Right atrium auricular region (tissue), 2 donors: Measurements from ENCODE around the gene COL6A1. TPM values are rescaled to one million over a fixed set of nuclear protein-coding genes. Genes with fewer than 3 reads are reported as not detected.

Experiments
- DNase-seq: peaks from one replicate; pipeline ENCODE4 v3.0.0-alpha.2; 2019; ENCODE audit warnings: low spot score
- H3K27ac ChIP-seq, 2 donors: fragments of 200-600 bp; sonication (generic); 1 replicate in 1 of 2; 2 replicates in 1 of 2; pipeline ENCODE4 v1.5.1; 2016 to 2019
- H3K27me3 ChIP-seq, 2 donors: fragments of 200-600 bp; sonication (generic); one replicate each; pipeline versions ENCODE4 v1.5.1 to v1.6.0; 2017 to 2019
- H3K36me3 ChIP-seq: fragments of 200-600 bp; sonication (generic); one replicate; pipeline ENCODE4 v1.5.1; 2016
- H3K4me1 ChIP-seq, 2 donors: fragments of 200-600 bp; sonication (generic); one replicate each; pipeline versions ENCODE4 v1.5.1 to v1.6.0; 2017 to 2019
- H3K4me3 ChIP-seq, 2 donors: fragments of 200-600 bp; sonication (generic); 1 replicate in 1 of 2; 2 replicates in 1 of 2; pipeline ENCODE4 v1.5.1; 2017 to 2019; ENCODE audit warnings: mild to moderate bottlenecking in 1 of 2, moderate library complexity in 1 of 2
- H3K9me3 ChIP-seq, 2 donors: fragments of 200-600 bp; sonication (generic); one replicate each; pipeline ENCODE4 v1.5.1; 2019
- CTCF ChIP-seq, 2 donors: fragments of 200-600 bp; sonication (generic); IDR thresholded peaks; one replicate each; pipeline ENCODE4 v1.5.1; 2019; ENCODE audit warnings: antibody characterized with exemption in 2 of 2
- total RNA-seq, 2 donors: library from RNA; depleted of rRNA; stranded (reverse); fragments of >200 nt; gene quantifications; one replicate each; pipeline ENCODE4 v1.1.0, GENCODE V29; 2016

Gene COL6A1
- total RNA-seq, result 100 to 1,000 TPM; 201 to 278 TPM

GRCh38 chr21:45981151-45982091, at the start of gene COL6A1:
TSS of gene COL6A1 (plus strand) at chr21:45981770. CDS start at chr21:45981851, 81 bp downstream.
- no peak for TF ChIP-seq CTCF (IDR thresholded peaks at IDR 0.05)
- Histone ChIP-seq H3K27ac (peak within 1 kb of the TSS; percentile 86 to 90), H3K36me3 (peaks cover 27% of the 10 kb centered on the region), H3K4me1 (peaks cover 0 to 42% of the 10 kb centered on the region in 2 donors), H3K27me3 (no peaks in the 10 kb centered on the region), H3K4me3 (peak within 1 kb of the TSS; percentile 85 to 94), H3K9me3 (no peaks in the 10 kb centered on the region)
- DNase-seq, result peak; percentile 92

- Histone ChIP-seq H3K4me1 (no peaks in the 10 kb centered on the region), H3K9me3 (peaks cover 7 to 29% of the 10 kb centered on the region in 2 donors), H3K36me3 (no peaks in the 10 kb centered on the region), H3K27ac (no peak overlapping the region), H3K27me3 (no peaks in the 10 kb centered on the region), H3K4me3 (no peak overlapping the region)
- no peak for DNase-seq
- TF ChIP-seq CTCF (IDR thresholded peaks at IDR 0.05), result no peak
These were observed 48.6 kb upstream of the COL6A1 start for GRCh38 chr21:45932922-45933502.

- H3K9me3 ChIP-seq, result peaks cover 7 to 29% of the 10 kb centered on the region in 2 donors
- H3K36me3 ChIP-seq, result no peaks in the 10 kb centered on the region
- no peak overlapping the region for H3K27ac ChIP-seq
- DNase-seq, result no peak
- no peak overlapping the region for H3K4me3 ChIP-seq
- H3K27me3 ChIP-seq, result no peaks in the 10 kb centered on the region
- TF ChIP-seq CTCF (IDR thresholded peaks at IDR 0.05), result no peak
- no peaks in the 10 kb centered on the region for H3K4me1 ChIP-seq
These were observed 47.5 kb upstream of the COL6A1 start for GRCh38 chr21:45934085-45934484.

- peaks cover 7 to 29% of the 10 kb centered on the region in 2 donors for H3K9me3 ChIP-seq
- no peaks in the 10 kb centered on the region for H3K27me3 ChIP-seq
- H3K4me3 ChIP-seq, result no peak overlapping the region
- no peak for DNase-seq
- H3K36me3 ChIP-seq, result no peaks in the 10 kb centered on the region
- TF ChIP-seq CTCF (IDR thresholded peaks at IDR 0.05), result no peak
- no peak overlapping the region for H3K27ac ChIP-seq
- no peaks in the 10 kb centered on the region for H3K4me1 ChIP-seq
These were observed 47.0 kb upstream of the COL6A1 start for GRCh38 chr21:45934554-45934953.

GRCh38 chr21:45935628-45936027, 45.9 kb upstream of the COL6A1 start:
- no peaks in the 10 kb centered on the region for H3K4me1 ChIP-seq
- no peak overlapping the region for H3K27ac ChIP-seq
- H3K4me3 ChIP-seq, result no peak overlapping the region
- H3K9me3 ChIP-seq, result peaks cover 7 to 29% of the 10 kb centered on the region in 2 donors
- no peak for DNase-seq
- H3K27me3 ChIP-seq, result no peaks in the 10 kb centered on the region
- H3K36me3 ChIP-seq, result no peaks in the 10 kb centered on the region
- TF ChIP-seq CTCF (IDR thresholded peaks at IDR 0.05), result no peak
